ENCODE results near the gene PADI6.

The PADI6 gene

GRCh38 chr1:17405898-17406759, 34.1 kb downstream of the PADI6 start:
- no peak for TF ChIP-seq GATA2 (IDR thresholded peaks at IDR 0.05; ENCODE audit: low read depth, low read length)

- TF ChIP-seq GATA3 (IDR thresholded peaks at IDR 0.05; ENCODE audit: low read depth, low read length) (no peak), GATA2 (IDR thresholded peaks at IDR 0.05; ENCODE audit: low read depth, low read length) (no peak)
These were observed 37.4 kb downstream of the PADI6 start for GRCh38 chr1:17409391-17409811.

GRCh38 chr1:17412093-17412870, 40.3 kb downstream of the PADI6 start:
- TF ChIP-seq GATA2 (IDR thresholded peaks at IDR 0.05; ENCODE audit: low read depth, low read length), result no peak

GRCh38 chr1:17414022-17414421, 42.0 kb downstream of the PADI6 start:
- TF ChIP-seq GATA3 (IDR thresholded peaks at IDR 0.05; ENCODE audit: low read depth, low read length), result no peak
- no peak for TF ChIP-seq GATA2 (IDR thresholded peaks at IDR 0.05; ENCODE audit: low read depth, low read length)

GRCh38 chr1:17416389-17416788, 44.4 kb downstream of the PADI6 start:
- TF ChIP-seq GATA2 (IDR thresholded peaks at IDR 0.05; ENCODE audit: low read depth, low read length) (no peak), GATA3 (IDR thresholded peaks at IDR 0.05; ENCODE audit: low read depth, low read length) (no peak)

- TF ChIP-seq GATA3 (IDR thresholded peaks at IDR 0.05; ENCODE audit: low read depth, low read length), result no peak
- no peak for TF ChIP-seq GATA2 (IDR thresholded peaks at IDR 0.05; ENCODE audit: low read depth, low read length)
These were observed 47.8 kb downstream of the PADI6 start for GRCh38 chr1:17419626-17420328.

- TF ChIP-seq GATA2 (IDR thresholded peaks at IDR 0.05; ENCODE audit: low read depth, low read length) (no peak), GATA3 (IDR thresholded peaks at IDR 0.05; ENCODE audit: low read depth, low read length) (no peak)
These were observed 48.5 kb downstream of the PADI6 start for GRCh38 chr1:17420391-17420918.

- TF ChIP-seq GATA2 (IDR thresholded peaks at IDR 0.05; ENCODE audit: low read depth, low read length), result no peak
- no peak for TF ChIP-seq GATA3 (IDR thresholded peaks at IDR 0.05; ENCODE audit: low read depth, low read length)
These were observed 50.5 kb downstream of the PADI6 start for GRCh38 chr1:17422461-17422860.

- TF ChIP-seq GATA3 (IDR thresholded peaks at IDR 0.05; ENCODE audit: low read depth, low read length), result no peak
- no peak for TF ChIP-seq GATA2 (IDR thresholded peaks at IDR 0.05; ENCODE audit: low read depth, low read length)
These were observed 51.8 kb downstream of the PADI6 start for GRCh38 chr1:17423781-17424245.

GRCh38 chr1:17425806-17426600, 54.0 kb downstream of the PADI6 start:
- TF ChIP-seq GATA3 (IDR thresholded peaks at IDR 0.05; ENCODE audit: low read depth, low read length), result no peak
- TF ChIP-seq GATA2 (IDR thresholded peaks at IDR 0.05; ENCODE audit: low read depth, low read length), result no peak

- TF ChIP-seq GATA2 (IDR thresholded peaks at IDR 0.05; ENCODE audit: low read depth, low read length), result no peak
- TF ChIP-seq GATA3 (IDR thresholded peaks at IDR 0.05; ENCODE audit: low read depth, low read length), result no peak
These were observed 56.0 kb downstream of the PADI6 start for GRCh38 chr1:17427696-17428660.

GRCh38 chr1:17429183-17429582, 57.2 kb downstream of the PADI6 start:
- TF ChIP-seq GATA2 (IDR thresholded peaks at IDR 0.05; ENCODE audit: low read depth, low read length), result no peak
- no peak for TF ChIP-seq GATA3 (IDR thresholded peaks at IDR 0.05; ENCODE audit: low read depth, low read length)

All from SH-SY5Y (cell line).